GM21529 (cell line): ENCODE data around the gene NEK10.
A peak's percentile ranks its signal among the peaks of the same experiment; 100 is the strongest.
"Not testable (repeated sequence)": the region's sequence is repeated elsewhere in the genome, so short reads cannot be mapped to it uniquely, and the experiment has no call there.

Experiments used
- ATAC-seq: cut with Tn5 transposase; IDR thresholded peaks from one replicate; pipeline ENCODE4 v1.9.1; 2021; ENCODE audit not compliant: unreplicated experiment

NEK10 gene, protein sequence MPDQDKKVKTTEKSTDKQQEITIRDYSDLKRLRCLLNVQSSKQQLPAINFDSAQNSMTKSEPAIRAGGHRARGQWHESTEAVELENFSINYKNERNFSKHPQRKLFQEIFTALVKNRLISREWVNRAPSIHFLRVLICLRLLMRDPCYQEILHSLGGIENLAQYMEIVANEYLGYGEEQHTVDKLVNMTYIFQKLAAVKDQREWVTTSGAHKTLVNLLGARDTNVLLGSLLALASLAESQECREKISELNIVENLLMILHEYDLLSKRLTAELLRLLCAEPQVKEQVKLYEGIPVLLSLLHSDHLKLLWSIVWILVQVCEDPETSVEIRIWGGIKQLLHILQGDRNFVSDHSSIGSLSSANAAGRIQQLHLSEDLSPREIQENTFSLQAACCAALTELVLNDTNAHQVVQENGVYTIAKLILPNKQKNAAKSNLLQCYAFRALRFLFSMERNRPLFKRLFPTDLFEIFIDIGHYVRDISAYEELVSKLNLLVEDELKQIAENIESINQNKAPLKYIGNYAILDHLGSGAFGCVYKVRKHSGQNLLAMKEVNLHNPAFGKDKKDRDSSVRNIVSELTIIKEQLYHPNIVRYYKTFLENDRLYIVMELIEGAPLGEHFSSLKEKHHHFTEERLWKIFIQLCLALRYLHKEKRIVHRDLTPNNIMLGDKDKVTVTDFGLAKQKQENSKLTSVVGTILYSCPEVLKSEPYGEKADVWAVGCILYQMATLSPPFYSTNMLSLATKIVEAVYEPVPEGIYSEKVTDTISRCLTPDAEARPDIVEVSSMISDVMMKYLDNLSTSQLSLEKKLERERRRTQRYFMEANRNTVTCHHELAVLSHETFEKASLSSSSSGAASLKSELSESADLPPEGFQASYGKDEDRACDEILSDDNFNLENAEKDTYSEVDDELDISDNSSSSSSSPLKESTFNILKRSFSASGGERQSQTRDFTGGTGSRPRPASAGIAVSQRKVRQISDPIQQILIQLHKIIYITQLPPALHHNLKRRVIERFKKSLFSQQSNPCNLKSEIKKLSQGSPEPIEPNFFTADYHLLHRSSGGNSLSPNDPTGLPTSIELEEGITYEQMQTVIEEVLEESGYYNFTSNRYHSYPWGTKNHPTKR

DNA sequence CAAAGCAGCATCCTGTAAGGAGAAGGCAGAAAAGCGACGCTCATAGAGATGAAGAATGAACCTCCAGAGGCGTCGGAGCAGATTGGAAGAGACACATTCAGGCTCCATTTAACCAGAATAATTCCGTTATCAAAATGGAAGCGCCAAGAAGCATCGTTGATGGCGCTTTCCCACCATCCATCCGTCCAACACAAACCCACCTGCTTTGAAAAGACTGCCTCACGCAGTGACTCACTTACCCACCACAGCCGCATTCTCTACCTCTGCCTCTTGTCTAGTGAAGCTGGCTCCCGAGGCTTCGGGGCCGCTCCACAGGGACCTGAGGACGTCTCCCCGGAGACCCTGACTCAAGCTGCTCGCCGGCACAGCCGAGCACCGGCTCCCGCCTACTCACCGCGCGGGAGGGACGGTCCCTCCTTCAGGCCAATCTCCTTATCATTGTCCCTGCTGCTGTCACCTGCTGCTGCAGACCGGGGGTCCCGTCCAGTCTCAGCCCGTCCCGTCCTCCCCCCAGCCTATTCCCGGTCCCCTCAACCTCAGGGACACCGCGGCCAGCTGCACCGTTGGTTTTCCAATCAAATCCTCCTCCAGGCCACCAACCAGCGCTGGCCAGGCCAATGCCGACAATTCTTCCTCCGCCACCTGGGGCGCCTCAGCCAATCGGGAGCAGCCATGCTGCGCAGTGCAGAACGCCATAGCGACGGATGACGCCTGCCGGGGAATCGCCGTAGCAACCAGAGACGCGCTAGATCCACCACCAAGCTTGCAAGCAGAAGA is at the start of gene NEK10:
Gene NEK10, minus strand, starts transcription at position 553 of the 777 bp plus-strand sequence. CDS start 16,501 bp downstream, outside the sequence.
- peak; percentile 100 for ATAC-seq

DNA sequence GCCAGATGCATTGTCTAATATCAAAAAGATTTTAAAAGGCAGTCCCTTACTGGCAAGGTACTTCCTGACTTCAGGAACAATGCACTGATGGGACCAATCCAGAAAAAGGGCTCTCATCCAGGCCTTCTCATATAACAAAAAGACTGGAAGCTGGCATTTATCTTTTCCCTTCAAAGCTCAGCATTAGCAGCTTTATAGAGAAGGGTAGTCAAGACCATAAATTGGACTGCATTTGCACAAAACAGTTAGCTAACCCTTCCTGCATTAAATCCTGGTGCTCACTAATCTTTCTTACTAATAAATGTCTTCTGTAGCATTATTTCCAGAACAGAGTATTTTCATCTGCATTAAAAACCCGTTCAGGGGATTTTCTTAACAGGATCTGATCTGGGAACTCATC is 46.0 kb upstream of the NEK10 start:
- ATAC-seq: no peak

GRCh38 chr3:27392950-27393679 is 23.9 kb upstream of the NEK10 start:
- ATAC-seq: peak; percentile 87

DNA sequence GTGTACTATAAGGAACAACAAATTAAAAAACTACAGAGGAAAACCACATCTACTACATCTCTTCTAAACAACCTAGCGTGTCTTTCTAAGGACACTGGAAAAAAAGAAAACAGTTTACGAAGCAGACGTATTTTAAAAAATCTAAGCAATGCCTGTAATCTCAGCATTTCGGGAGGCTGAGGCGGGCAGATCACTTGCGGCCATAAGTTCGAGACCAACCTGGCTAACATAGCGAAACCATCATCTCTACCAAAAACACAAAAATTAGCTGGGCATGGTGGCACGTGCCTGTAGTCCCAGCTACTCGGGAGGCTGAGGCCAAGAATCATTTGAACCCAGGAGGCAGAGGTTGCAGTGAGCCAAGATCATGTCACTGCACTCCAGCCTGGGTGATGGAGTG is 23.2 kb upstream of the NEK10 start:
- not testable (repeated sequence) for ATAC-seq

DNA sequence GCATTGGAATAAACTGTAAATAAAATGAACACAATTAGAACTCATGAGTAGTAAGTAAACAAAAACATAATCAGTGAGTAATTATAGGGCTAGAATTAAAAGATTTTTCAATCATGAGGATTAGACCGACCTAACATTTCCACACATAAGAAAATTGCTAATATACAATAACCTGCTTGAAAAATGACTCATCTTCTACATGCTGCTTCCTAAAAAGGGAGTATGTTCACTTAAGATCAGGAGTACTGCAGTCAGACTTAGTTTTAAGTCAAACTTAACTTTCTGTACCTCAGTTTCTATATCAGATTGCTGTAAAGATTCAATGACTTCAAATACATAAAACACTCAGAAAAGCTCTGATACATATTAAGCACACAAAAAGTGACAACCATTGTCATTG is 22.6 kb upstream of the NEK10 start:
- ATAC-seq: no peak

DNA sequence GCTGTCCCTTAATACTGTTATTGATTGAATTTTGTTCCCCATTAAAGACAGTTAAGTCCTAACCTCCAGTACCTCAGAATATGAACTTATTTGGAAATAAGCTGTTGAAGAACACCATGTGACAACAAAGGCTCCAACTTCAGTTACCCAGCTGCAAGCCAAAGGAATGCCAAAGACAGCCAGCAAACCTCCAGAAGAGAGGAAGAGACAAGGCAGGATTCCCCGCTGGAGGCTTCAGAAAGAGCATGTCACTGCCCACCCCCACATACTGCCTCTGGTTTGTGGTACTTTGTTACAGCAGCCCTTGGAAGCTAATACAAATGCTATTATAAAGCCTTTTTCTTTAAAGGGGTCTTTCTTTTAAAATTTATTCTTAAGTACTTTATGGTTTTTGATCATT is 18.4 kb upstream of the NEK10 start:
- no peak for ATAC-seq

GRCh38 chr3:27385504-27385903 is 16.3 kb upstream of the NEK10 start:
- ATAC-seq: no peak

- ATAC-seq: no peak
Measured at GRCh38 chr3:27384191-27384590, 15.0 kb upstream of the NEK10 start.

DNA sequence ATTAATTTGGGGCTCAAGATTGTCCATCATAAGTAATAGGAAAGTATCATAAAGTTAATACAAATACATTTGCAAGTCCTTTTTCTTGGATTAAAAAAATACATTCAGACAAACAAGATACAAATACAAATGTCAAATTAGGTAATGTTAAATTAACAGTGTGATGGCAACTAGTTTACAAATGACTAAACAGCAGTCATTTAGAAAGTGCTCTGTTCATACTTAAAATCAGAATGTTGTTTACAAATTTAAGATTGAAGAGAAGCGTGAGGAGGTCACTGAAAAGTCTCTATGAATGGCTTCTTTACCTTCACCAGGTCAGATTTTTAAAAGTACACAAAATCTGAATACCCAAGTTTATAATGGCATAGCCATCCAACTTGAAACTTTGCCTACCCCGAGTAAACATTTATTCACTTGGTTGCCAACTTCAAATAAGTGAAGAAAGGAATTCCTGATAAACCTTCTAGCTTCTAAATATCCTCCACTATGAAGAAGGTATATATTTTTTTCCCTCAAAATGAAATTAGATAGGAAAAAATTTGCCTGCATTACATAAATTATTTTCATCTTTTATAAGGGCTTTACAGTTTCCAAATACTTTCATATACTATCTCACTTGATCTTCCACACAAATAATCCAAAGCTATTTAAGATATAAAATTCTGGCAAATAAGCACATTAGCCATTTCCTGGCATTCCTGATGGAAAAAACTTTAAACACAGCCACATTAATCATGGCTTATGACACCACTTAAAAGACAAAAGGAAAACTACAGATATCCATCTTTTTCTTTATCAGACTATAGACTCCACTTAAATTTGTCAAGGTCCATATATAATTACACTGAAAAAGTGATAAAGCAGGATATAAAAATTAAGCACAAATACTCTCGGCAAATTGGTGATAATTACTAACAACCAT is 11.5 kb upstream of the NEK10 start:
- ATAC-seq: no peak

- ATAC-seq: no peak
Measured at GRCh38 chr3:27378331-27378730, 9.1 kb upstream of the NEK10 start.

- ATAC-seq: no peak
Measured at GRCh38 chr3:27376109-27376772, 7.1 kb upstream of the NEK10 start.

DNA sequence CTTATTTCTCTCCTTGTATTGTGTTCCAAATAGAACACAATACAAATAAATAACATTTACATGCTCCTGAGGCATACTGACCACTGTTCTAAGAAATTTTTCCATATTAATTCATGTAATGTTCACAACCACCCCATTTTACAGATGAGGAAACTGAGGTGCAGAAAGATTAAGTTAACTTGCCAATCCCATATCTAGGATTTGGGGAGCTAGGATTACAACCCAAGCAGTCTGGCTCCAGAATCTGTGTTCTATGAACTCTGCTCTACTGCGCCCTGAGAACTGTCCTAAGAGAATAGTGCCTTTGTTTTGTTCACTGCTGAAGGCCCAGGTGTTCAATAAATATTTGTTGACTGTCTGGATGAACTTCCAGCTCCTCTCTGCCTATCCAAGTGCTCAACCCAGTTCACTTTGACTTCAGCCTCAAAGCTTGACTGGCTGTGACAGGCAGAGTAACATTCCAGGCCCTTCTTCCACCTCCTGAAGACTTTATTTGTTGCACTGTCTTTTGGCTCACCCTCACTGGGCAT is 3.1 kb downstream of the NEK10 start:
- no peak for ATAC-seq

- peak; percentile 54 for ATAC-seq
Measured at GRCh38 chr3:27360113-27361078, 8.8 kb downstream of the NEK10 start.

DNA sequence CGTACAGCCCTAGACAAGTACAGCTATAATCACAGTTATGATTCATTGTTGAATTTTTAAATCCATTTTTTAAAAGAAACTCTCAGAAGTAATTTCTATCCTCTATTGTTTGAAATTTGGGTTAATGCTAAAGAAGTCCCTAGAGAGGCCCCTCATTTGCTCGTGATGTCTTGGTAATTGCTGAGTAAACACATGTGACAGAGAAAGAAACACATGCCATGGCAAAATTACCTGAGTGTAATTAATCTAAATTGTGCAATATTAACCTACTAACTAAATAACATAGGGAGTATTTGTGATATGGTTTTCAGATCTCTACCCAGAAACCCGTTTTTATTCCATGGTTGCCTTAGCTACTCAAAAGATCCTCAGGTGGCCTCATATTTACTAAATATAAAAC is 10.8 kb downstream of the NEK10 start:
- ATAC-seq: no peak

- peak; percentile 86 for ATAC-seq
Measured at GRCh38 chr3:27357665-27358258, 11.4 kb downstream of the NEK10 start.

GRCh38 chr3:27356976-27357375 is 12.2 kb downstream of the NEK10 start:
- no peak for ATAC-seq
